T-helper 1 cell treated with Interleukin-12 subunit alpha and Interleukin-12 subunit beta and Interleukin-4 antibody, amounts not matched to agents 30 μg/mL and 1 μg/mL, for 36 hours (primary cell): ENCODE measurements around the gene ACAD8.
A peak's percentile ranks its signal among the peaks of the same experiment; 100 is the strongest.

Experiments
- H3K27ac Mint-ChIP-seq: one replicate; pipeline ENCODE4 v1.8.0; 2021; ENCODE audit warnings: mild to moderate bottlenecking, mixed read lengths
- H3K27me3 Mint-ChIP-seq: one replicate; pipeline ENCODE4 v1.8.0; 2021; ENCODE audit warnings: low read depth, mixed read lengths
- H3K36me3 Mint-ChIP-seq: one replicate; pipeline ENCODE4 v1.8.0; 2021; ENCODE audit warnings: low read depth, mixed read lengths
- H3K4me1 Mint-ChIP-seq: one replicate; pipeline ENCODE4 v1.8.0; 2021; ENCODE audit warnings: low read depth, mixed read lengths
- H3K4me3 Mint-ChIP-seq: one replicate; pipeline ENCODE4 v1.8.0; 2021; ENCODE audit warnings: mild to moderate bottlenecking, moderate library complexity, mixed read lengths
- H3K9me3 Mint-ChIP-seq: one replicate; pipeline ENCODE4 v1.8.0; 2021; ENCODE audit warnings: mixed read lengths

ACAD8 gene

DNA sequence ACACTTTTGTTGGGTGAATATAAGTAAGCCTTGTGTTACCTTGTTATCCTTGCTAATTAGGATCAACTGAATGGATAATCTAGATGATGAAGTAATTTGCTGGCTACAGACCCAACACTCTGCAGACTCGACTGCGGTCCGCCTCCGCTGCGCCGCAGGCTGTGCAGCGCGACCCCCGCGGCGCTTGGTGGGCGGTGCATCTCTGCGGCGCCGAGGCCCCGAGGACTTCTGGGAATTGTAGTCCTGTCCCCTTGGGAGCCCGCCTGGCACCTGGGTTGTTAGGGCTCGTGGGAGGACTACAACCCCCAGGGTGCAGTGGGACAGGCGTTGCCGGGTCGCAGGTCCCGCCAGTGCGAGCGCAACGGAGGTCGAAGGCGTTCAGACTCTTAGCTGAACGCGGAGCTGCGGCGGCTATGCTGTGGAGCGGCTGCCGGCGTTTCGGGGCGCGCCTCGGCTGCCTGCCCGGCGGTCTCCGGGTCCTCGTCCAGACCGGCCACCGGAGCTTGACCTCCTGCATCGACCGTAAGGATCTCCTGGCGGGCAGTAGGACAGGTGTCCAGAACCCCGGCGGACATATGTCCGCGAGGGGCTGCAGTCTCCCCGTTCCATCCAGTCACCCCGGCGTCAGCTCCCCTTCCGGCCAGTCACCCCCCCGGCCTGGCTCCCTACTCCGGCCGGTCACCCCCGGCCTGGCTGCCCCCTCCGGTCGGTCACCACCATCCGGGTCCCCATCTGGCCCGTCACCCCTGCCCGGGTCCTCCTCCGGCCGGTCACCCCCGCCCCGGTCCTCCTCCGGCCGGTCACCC, at the start of gene ACAD8, which contains the start of gene THYN1:
TSS of gene ACAD8 (plus strand) at position 381 of the 806 bp plus-strand sequence. CDS start at position 414, 33 bp downstream.
TSS of gene THYN1 (minus strand) at position 165 of the 806 bp plus-strand sequence. CDS start 470 bp downstream, outside the sequence.
- H3K27ac Mint-ChIP-seq = peak within 1 kb of the TSS; percentile 89
- no peaks in the 10 kb centered on the region for H3K27me3 Mint-ChIP-seq
- peaks cover 11% of the 10 kb centered on the region for H3K36me3 Mint-ChIP-seq
- H3K4me1 Mint-ChIP-seq = peaks cover 31% of the 10 kb centered on the region
- H3K4me3 Mint-ChIP-seq = peak within 1 kb of the TSS; percentile 98
- no peaks in the 10 kb centered on the region for H3K9me3 Mint-ChIP-seq

DNA sequence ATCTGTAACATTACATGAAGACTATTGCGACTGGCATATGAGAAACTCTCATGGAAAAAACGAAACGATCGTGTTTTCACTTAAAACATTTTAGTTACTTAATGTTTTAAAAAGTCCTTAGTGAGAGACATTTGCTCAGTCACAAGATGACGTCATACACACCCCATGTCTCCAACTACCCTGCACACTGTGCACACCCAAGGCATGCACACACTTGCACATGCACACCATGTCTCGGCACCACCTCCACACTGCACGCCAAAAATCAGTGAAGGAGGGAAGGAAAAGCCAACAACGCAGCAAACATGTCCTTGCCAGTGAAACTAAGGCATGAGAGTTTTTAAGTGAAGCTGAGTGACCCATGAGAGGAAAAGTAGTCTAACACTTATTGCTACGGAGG, 47.6 kb upstream of the ACAD8 start:
- H3K27ac Mint-ChIP-seq = no peak overlapping the region
- H3K36me3 Mint-ChIP-seq = peaks cover 38% of the 10 kb centered on the region
- no peaks in the 10 kb centered on the region for H3K27me3 Mint-ChIP-seq
- H3K4me3 Mint-ChIP-seq = no peak overlapping the region
- no peaks in the 10 kb centered on the region for H3K9me3 Mint-ChIP-seq
- H3K4me1 Mint-ChIP-seq = peaks cover 6% of the 10 kb centered on the region

DNA sequence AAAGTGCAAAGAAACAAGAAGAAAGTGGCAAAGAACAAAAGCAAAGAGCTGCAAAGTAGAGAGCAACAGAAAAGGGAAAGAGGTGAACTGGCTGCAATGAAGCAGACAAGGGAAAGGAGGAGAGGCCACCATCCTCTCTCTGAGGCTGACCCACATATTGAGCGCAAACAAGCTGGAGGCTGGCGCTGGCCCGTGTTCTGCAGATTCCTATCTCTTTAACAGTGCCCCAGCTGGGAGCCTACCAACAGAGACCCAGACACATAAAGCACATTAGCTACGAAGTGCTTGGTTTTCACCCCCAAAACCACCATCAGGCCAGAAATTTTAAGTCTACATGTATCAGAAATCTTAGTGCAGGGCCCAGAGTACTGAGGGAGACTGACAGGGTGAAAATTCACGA, 47.2 kb upstream of the ACAD8 start:
- Mint-ChIP-seq H3K27me3 (no peaks in the 10 kb centered on the region), H3K27ac (no peak overlapping the region), H3K36me3 (peaks cover 37% of the 10 kb centered on the region), H3K4me1 (peaks cover 7% of the 10 kb centered on the region), H3K9me3 (no peaks in the 10 kb centered on the region), H3K4me3 (no peak overlapping the region)

DNA sequence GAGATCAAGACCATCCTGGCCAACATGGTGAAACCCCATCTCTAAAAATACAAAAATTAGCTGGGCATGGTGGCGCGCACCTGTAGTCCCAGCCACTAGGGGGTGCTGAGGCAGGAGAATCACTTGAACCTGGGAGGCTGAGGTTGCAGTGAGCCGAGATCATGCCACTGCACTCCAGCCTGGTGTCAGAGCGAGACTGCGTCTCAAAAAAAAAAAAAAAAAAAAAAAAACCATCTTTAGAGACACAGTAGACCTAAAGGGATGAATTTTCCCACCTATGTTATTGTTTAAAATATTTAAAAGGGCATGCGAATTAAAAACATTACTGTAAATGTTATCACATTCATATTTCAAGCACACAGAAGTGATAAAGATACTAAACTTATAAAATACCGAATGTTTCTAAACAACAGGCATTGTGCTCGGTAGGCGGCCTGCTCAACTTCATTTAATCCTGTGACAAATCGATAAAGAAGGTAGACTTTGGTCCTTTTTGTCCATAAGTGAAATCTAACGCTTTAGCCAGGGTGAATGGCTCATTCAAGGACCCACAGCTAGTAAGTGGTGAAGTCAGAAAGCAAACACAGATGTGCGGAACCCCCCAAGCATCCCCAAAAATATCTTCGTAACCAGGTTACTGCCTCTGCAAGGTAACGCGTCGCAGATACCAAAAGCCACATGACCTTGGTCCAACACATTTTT, 45.7 kb upstream of the ACAD8 start:
- Mint-ChIP-seq H3K4me3 (no peak overlapping the region), H3K27ac (no peak overlapping the region), H3K4me1 (peaks cover 13% of the 10 kb centered on the region), H3K36me3 (peaks cover 38% of the 10 kb centered on the region), H3K9me3 (no peaks in the 10 kb centered on the region), H3K27me3 (no peaks in the 10 kb centered on the region)

DNA sequence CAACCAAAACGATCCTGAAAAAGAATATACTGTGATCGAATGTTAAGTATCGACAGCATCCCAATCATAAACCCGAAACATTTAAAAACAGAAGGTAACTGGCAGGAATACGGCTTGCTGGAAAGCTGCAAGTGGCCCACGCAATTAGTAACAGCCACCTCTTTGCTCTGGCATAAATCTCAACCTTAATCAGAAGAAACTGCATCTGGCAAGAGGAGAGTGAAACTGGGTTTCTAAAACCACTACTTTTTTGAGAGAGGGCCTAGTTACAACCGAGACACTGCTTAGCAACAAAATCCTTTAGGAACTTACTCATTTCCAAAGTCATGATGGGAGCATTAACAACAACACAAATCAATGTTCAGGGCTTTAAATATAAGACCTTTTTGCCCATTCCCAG, 37.5 kb upstream of the ACAD8 start:
- Mint-ChIP-seq H3K9me3 (no peaks in the 10 kb centered on the region), H3K36me3 (peaks cover 36% of the 10 kb centered on the region), H3K27ac (no peak overlapping the region), H3K4me3 (no peak overlapping the region), H3K27me3 (no peaks in the 10 kb centered on the region), H3K4me1 (peaks cover 35% of the 10 kb centered on the region)

DNA sequence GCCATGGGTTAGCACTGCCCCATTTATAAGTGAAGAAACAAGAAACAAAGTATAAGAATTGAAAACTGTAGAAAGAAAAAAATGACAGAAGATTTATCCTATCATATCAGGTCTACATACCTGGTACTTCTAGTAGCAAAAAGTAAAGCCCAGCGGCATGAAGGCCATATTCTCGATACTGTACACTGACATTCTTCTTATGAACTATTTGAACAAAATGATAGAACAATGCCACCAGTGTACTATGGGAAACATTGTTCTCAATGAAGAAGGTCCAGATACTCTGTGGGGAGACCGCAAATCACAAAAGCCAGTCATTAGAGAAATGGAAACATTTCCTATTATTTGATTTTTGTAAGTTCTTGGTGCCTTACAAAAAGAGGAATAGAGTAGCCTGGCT, 36.6 kb upstream of the ACAD8 start:
- H3K4me1 Mint-ChIP-seq = peaks cover 38% of the 10 kb centered on the region
- H3K4me3 Mint-ChIP-seq = no peak overlapping the region
- H3K9me3 Mint-ChIP-seq = no peaks in the 10 kb centered on the region
- H3K36me3 Mint-ChIP-seq = peaks cover 33% of the 10 kb centered on the region
- no peaks in the 10 kb centered on the region for H3K27me3 Mint-ChIP-seq
- H3K27ac Mint-ChIP-seq = no peak overlapping the region

DNA sequence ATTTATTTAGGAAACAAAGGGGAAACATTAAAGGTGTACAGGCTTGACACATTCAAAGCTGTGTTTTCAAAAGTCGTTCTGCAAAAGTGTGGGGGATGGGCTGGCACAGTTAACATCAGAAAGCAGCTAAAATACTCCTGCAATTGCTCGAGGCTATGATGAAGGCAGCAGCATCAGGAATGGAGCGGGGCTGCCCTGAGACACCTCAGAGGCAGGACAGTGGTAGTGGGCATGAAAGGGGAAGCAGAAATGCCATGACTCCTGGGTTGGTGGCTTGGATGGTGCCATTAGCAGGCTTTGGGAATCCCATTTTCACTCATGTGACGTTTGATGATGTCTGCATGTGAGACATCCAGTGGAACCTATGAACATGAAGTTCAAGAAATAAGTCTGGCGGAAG, 30.2 kb upstream of the ACAD8 start:
- H3K27me3 Mint-ChIP-seq = no peaks in the 10 kb centered on the region
- H3K4me3 Mint-ChIP-seq = peak overlapping the region; percentile 100
- no peaks in the 10 kb centered on the region for H3K9me3 Mint-ChIP-seq
- H3K36me3 Mint-ChIP-seq = peaks cover 34% of the 10 kb centered on the region
- peaks cover 65% of the 10 kb centered on the region for H3K4me1 Mint-ChIP-seq
- H3K27ac Mint-ChIP-seq = peak overlapping the region; percentile 98

DNA sequence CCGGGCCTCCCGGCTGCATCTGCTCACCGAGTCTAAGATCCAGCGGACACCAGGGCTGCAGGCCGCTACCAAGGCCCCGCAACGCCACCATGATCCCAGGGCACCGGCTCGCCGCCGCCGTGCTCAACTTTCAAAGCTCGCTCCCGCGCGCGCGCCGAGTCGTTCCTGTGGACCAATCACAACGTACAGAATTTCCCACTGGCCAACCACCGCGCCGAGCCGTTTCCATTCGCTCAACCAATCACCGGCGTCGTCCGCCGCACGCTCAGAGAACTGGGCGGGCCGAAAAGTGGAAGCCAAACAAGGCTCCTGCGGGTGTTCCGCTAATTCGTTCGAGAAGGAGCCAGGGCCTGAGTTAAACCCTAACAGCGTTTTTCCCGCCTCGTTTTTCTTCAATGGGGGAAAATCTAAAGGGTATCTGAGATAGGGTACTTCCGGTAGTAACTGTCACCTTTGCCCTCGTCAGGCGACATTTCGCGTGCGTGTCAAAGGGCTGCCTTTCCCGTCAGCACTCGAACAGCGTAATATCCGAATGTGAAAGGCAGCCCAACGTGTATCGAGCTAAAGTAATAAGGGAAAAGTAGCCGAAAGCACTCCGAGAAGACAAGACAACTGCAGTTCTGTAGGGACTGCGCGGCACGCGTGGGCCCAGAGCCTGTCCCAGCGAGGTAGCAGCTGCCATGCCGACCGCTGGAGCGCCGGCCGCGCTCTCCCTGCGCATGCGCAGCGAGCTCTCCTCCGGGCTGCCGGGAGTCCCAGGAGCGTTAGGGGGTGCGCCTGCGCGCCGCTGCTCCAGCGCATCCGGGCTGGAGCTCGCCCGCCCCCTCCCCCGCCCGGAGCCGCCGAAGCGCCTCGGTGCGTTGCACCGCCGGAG, 29.3 kb upstream of the ACAD8 start, which contains the start of the genes NCAPD3 and VPS26B:
TSS of gene NCAPD3 (minus strand) at position 132 of the 874 bp plus-strand sequence. CDS start at position 91, 41 bp downstream.
TSS of gene VPS26B (plus strand) at position 836 of the 874 bp plus-strand sequence. CDS start 452 bp downstream, outside the sequence.
- Mint-ChIP-seq H3K27me3 (no peaks in the 10 kb centered on the region), H3K9me3 (no peaks in the 10 kb centered on the region), H3K4me1 (peaks cover 63% of the 10 kb centered on the region), H3K36me3 (peaks cover 25% of the 10 kb centered on the region), H3K4me3 (peak within 1 kb of the TSS; percentile 100), H3K27ac (peak within 1 kb of the TSS; percentile 99)

DNA sequence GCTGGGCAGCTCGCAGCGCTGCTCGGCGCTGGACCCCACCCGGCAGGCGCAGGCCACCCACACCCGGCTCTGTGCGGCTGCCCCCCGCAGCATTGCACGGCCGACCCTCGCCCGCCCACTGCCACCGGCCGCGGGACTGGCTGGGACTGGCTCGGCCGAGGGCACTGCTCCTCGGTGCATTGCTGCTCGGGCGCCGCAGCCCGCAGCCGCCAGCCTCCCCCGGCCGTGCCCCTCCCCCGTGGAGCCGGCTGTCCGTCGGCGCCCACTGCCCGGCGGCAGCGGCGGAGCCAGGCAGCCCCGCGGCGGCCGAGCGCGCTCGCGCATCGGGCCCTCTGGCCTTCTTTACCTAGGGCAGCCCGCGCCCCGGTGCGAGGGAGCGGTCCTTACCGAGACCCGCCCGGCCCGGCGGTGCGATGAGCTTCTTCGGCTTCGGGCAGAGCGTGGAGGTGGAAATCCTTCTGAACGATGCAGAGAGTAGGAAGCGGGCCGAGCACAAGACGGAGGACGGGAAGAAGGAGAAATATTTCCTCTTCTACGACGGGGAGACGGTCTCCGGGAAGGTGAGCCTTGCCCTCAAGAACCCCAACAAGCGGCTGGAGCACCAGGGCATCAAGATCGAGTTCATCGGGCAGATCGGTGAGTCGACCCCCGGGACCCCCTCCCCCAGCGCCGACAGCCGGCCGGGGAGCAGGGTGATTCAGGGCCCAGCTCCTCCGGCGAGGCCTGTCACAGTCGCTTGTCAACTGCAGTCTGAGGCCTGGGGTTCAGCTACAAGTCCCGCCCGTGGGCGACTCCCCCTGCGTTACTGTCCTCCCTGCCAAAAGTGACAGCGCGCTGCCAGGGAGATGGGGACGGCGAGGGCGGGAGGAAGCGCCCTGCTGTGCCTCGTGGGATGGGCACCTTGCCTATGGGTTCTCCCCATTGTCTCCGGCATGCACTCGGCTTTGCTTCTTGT, 28.4 kb upstream of the ACAD8 start:
- H3K27ac Mint-ChIP-seq = peak overlapping the region; percentile 95
- no peaks in the 10 kb centered on the region for H3K27me3 Mint-ChIP-seq
- H3K9me3 Mint-ChIP-seq = no peaks in the 10 kb centered on the region
- H3K4me3 Mint-ChIP-seq = peak overlapping the region; percentile 97
- peaks cover 29% of the 10 kb centered on the region for H3K36me3 Mint-ChIP-seq
- H3K4me1 Mint-ChIP-seq = peaks cover 72% of the 10 kb centered on the region

DNA sequence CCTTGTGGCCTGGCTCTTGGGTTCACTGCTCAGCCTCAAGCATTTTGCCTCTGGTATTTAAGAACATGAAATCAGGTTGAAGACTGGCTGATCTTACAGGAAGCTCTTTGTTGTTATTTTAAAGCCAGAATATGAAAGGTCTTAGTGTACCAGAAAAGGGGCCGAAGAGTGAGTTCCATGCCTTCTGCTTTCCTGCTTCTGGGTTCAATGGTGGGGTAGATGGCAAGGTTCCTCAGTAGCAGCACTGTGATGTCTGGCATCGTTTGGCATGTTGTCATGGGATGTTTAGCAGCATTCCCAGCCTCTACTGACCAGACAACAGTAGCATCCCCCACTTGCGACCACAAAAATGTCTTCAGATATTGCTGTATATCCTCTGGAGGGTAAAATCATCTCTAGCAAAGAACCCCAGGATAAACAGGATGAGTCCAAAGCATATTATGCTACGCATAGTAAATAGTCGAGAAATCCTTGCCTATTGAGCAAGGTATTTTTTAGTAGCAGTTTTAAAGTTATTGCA, 26.5 kb upstream of the ACAD8 start:
- H3K27ac Mint-ChIP-seq = no peak overlapping the region
- no peaks in the 10 kb centered on the region for H3K27me3 Mint-ChIP-seq

DNA sequence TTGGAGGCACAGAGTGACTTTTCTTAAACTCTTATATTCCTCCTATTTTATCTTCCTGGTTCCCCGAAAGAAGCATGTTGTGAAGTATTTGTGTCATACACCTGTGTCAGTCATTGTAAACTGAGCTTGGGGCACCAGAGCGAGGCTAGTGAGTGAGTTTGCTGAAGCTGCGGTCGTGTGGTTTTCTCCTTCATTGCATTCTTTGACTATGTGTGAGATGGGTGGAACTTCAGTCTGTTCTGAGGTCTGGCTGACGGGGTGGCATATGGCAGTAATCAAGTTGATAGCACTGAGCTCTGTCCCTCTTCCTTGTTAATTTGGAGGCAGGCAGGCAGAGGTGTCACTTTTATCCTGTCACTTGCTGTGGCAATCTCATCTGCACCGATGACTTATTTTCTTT, 24.7 kb upstream of the ACAD8 start:
- Mint-ChIP-seq H3K4me3 (no peak overlapping the region), H3K27me3 (no peaks in the 10 kb centered on the region), H3K4me1 (peaks cover 67% of the 10 kb centered on the region), H3K9me3 (no peaks in the 10 kb centered on the region), H3K27ac (no peak overlapping the region), H3K36me3 (peaks cover 11% of the 10 kb centered on the region)

More for the DNA sequence above, 26.5 kb upstream of the ACAD8 start:
- H3K9me3 Mint-ChIP-seq = no peaks in the 10 kb centered on the region
- peak overlapping the region; percentile 42 for H3K4me3 Mint-ChIP-seq
- H3K4me1 Mint-ChIP-seq = peaks cover 71% of the 10 kb centered on the region
- peaks cover 22% of the 10 kb centered on the region for H3K36me3 Mint-ChIP-seq

DNA sequence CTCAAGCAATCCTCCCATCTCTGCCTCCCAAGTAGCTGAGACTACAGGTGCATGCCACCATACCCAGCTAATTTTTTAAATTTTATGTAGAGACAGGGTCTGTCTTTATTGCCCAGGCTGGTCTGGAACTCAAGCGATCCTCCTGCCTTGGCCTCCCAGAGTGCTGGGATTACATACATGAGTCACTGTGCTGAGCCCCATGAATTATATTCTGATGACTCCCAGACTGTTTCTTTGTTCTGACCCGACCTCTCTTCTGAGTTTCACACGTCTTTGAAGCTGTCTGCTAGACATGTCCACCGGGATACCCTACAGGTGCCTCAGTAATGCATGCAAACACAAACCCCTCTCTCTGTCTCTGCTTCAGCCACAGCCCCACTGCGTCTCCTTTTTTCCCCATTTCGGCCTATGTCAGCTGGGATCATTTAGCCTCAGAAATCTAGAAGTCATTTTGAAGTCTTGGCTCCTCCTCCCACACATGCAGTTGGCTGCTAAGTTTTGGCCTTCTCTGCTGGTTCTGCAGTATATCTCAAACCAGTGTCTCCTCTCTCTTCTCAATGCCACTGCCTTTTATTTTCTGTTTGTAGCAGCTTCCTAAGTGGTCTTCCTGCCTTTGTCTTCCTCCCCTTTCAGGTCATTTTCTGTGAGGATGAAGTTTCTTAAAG, 24.1 kb upstream of the ACAD8 start:
- Mint-ChIP-seq H3K4me3 (no peak overlapping the region), H3K9me3 (no peaks in the 10 kb centered on the region), H3K27ac (no peak overlapping the region), H3K36me3 (peaks cover 11% of the 10 kb centered on the region), H3K4me1 (peaks cover 67% of the 10 kb centered on the region), H3K27me3 (no peaks in the 10 kb centered on the region)

DNA sequence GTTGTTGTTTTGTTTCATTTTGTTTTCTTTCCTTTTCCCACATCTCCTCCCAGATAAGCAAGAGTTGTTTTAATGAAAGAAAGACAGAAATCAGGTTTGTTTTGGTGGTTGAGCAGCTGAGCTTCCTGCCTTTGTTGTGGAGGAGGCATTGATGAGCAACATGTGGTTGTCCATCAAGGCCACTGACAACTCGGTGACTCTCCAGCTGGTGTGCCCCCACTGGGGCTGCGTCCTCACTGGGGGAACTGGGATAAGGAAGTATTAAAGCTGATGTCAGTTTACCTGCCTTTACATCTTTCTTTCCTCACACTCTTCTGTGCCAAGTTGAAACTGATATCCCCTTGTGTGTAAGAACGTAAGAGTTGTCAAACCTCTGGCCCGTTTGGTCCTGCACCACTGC, 23.0 kb upstream of the ACAD8 start:
- Mint-ChIP-seq H3K36me3 (peaks cover 16% of the 10 kb centered on the region), H3K4me3 (no peak overlapping the region), H3K4me1 (peaks cover 68% of the 10 kb centered on the region), H3K27ac (peak overlapping the region; percentile 15), H3K9me3 (no peaks in the 10 kb centered on the region), H3K27me3 (no peaks in the 10 kb centered on the region)
